IPS-15b (cell line): ENCODE measurements around the gene TTI1.

Experiments used
- H3K27me3 ChIP-seq: one replicate; pipeline ENCODE4 v1.6.1; 2013; ENCODE audit warnings: low read length; ENCODE audit not compliant: control insufficient read depth, insufficient read depth
- H3K36me3 ChIP-seq: one replicate; pipeline ENCODE4 v1.6.1; 2013; ENCODE audit warnings: low read length; ENCODE audit not compliant: control insufficient read depth, insufficient read depth
- H3K4me1 ChIP-seq: one replicate; pipeline ENCODE4 v1.6.1; 2013; ENCODE audit warnings: mild to moderate bottlenecking, low read length; ENCODE audit not compliant: control insufficient read depth, insufficient read depth
- H3K4me3 ChIP-seq: one replicate; pipeline ENCODE4 v1.5.1; 2013; ENCODE audit warnings: low read depth, low read length
- H3K9ac ChIP-seq: one replicate; pipeline ENCODE4 v1.6.1; 2013; ENCODE audit warnings: low read depth, mild to moderate bottlenecking, low read length
- H3K9me3 ChIP-seq: one replicate; pipeline ENCODE4 v1.6.1; 2013; ENCODE audit warnings: mild to moderate bottlenecking, low read length; ENCODE audit not compliant: control insufficient read depth, insufficient read depth

Gene TTI1

GRCh38 chr20:38033330-38034107, at the start of gene TTI1, which contains the start of gene RPRD1B:
TTI1 (minus strand) TSS chr20:38033456; CDS start chr20:38013816, 19,640 bp downstream.
RPRD1B (plus strand) TSS chr20:38033746; CDS start chr20:38033948, 202 bp downstream.
- peaks cover 10% of the 10 kb centered on the region for H3K4me1 ChIP-seq

GRCh38 chr20:38082894-38083293, 49.6 kb upstream of the TTI1 start:
- Histone ChIP-seq H3K4me1 (no peaks in the 10 kb centered on the region), H3K9ac (no peak overlapping the region), H3K9me3 (no peaks in the 10 kb centered on the region), H3K27me3 (no peaks in the 10 kb centered on the region), H3K36me3 (peaks cover 5% of the 10 kb centered on the region), H3K4me3 (no peak overlapping the region)

More at GRCh38 chr20:38033330-38034107, at the start of gene TTI1, which contains the start of gene RPRD1B:
- H3K4me3 ChIP-seq: peak within 1 kb of the TSS; percentile 66
- H3K9ac ChIP-seq: peak within 1 kb of the TSS; percentile 96
- H3K27me3 ChIP-seq: no peaks in the 10 kb centered on the region
- H3K36me3 ChIP-seq: no peaks in the 10 kb centered on the region
- no peaks in the 10 kb centered on the region for H3K9me3 ChIP-seq

- H3K36me3 ChIP-seq: peaks cover 5% of the 10 kb centered on the region
- H3K4me1 ChIP-seq: no peaks in the 10 kb centered on the region
- no peak overlapping the region for H3K9ac ChIP-seq
- no peaks in the 10 kb centered on the region for H3K27me3 ChIP-seq
- no peaks in the 10 kb centered on the region for H3K9me3 ChIP-seq
- no peak overlapping the region for H3K4me3 ChIP-seq
Measured at GRCh38 chr20:38081575-38081974, 48.3 kb upstream of the TTI1 start.

- no peak overlapping the region for H3K9ac ChIP-seq
- H3K27me3 ChIP-seq: no peaks in the 10 kb centered on the region
- no peak overlapping the region for H3K4me3 ChIP-seq
- H3K4me1 ChIP-seq: no peaks in the 10 kb centered on the region
- peaks cover 3% of the 10 kb centered on the region for H3K36me3 ChIP-seq
- no peaks in the 10 kb centered on the region for H3K9me3 ChIP-seq
Measured at GRCh38 chr20:38079353-38079752, 46.1 kb upstream of the TTI1 start.

- Histone ChIP-seq H3K27me3 (no peaks in the 10 kb centered on the region), H3K4me3 (no peak overlapping the region), H3K9me3 (no peaks in the 10 kb centered on the region), H3K4me1 (no peaks in the 10 kb centered on the region), H3K9ac (no peak overlapping the region), H3K36me3 (peaks cover 3% of the 10 kb centered on the region)
Measured at GRCh38 chr20:38078084-38078483, 44.8 kb upstream of the TTI1 start.

- Histone ChIP-seq H3K4me3 (no peak overlapping the region), H3K4me1 (no peaks in the 10 kb centered on the region), H3K27me3 (no peaks in the 10 kb centered on the region), H3K36me3 (peaks cover 3% of the 10 kb centered on the region), H3K9ac (no peak overlapping the region), H3K9me3 (no peaks in the 10 kb centered on the region)
Measured at GRCh38 chr20:38076548-38076947, 43.3 kb upstream of the TTI1 start.

GRCh38 chr20:38075161-38075998, 42.1 kb upstream of the TTI1 start:
- H3K4me1 ChIP-seq: no peaks in the 10 kb centered on the region
- no peak overlapping the region for H3K4me3 ChIP-seq
- no peaks in the 10 kb centered on the region for H3K27me3 ChIP-seq
- no peaks in the 10 kb centered on the region for H3K9me3 ChIP-seq
- H3K9ac ChIP-seq: no peak overlapping the region
- peaks cover 3% of the 10 kb centered on the region for H3K36me3 ChIP-seq

- Histone ChIP-seq H3K4me1 (no peaks in the 10 kb centered on the region), H3K9ac (no peak overlapping the region)
Measured at GRCh38 chr20:38073307-38074071, 40.2 kb upstream of the TTI1 start.

GRCh38 chr20:38072898-38073297, 39.6 kb upstream of the TTI1 start:
- Histone ChIP-seq H3K36me3 (peaks cover 3% of the 10 kb centered on the region), H3K4me1 (no peaks in the 10 kb centered on the region)

More at GRCh38 chr20:38073307-38074071, 40.2 kb upstream of the TTI1 start:
- Histone ChIP-seq H3K9me3 (no peaks in the 10 kb centered on the region), H3K27me3 (no peaks in the 10 kb centered on the region), H3K4me3 (no peak overlapping the region), H3K36me3 (peaks cover 3% of the 10 kb centered on the region)

GRCh38 chr20:38067717-38068365, 34.6 kb upstream of the TTI1 start:
- Histone ChIP-seq H3K9ac (no peak overlapping the region), H3K36me3 (peaks cover 21% of the 10 kb centered on the region)

More at GRCh38 chr20:38072898-38073297, 39.6 kb upstream of the TTI1 start:
- H3K4me3 ChIP-seq: no peak overlapping the region
- H3K9ac ChIP-seq: no peak overlapping the region
- no peaks in the 10 kb centered on the region for H3K9me3 ChIP-seq
- H3K27me3 ChIP-seq: no peaks in the 10 kb centered on the region

More at GRCh38 chr20:38067717-38068365, 34.6 kb upstream of the TTI1 start:
- Histone ChIP-seq H3K27me3 (no peaks in the 10 kb centered on the region), H3K9me3 (no peaks in the 10 kb centered on the region), H3K4me3 (no peak overlapping the region), H3K4me1 (no peaks in the 10 kb centered on the region)
